Neural cell (in vitro differentiated cells): ENCODE results near the gene FAM174A. TPM values are rescaled to one million over a fixed set of nuclear protein-coding genes. Genes with fewer than 3 reads are reported as not detected.

Source experiments
- H2AFZ ChIP-seq: fragments of 200-600, 300-800 bp; sonication (generic), shearing (Covaris generic); 2 replicates; pipeline ENCODE4 v1.6.0; 2014; ENCODE audit warnings: low read depth, mild to moderate bottlenecking, antibody characterized with exemption, low read length, moderate library complexity
- H3F3A ChIP-seq: fragments of 200-600 bp; shearing (Covaris generic); 2 replicates; pipeline ENCODE4 v1.6.1; 2016; ENCODE audit warnings: mild to moderate bottlenecking, moderate library complexity, mixed read lengths, antibody characterized with exemption, low read length; ENCODE audit not compliant: insufficient read depth, poor library complexity, severe bottlenecking
- H3K27ac ChIP-seq: fragments of 200-600, 300-800 bp; sonication (generic), shearing (Covaris generic); 2 replicates; pipeline ENCODE4 v1.5.1; 2014; ENCODE audit warnings: mild to moderate bottlenecking, low read length, moderate library complexity
- H3K27me3 ChIP-seq: fragments of 300-800, 200-600 bp; sonication (generic), shearing (Covaris generic); 2 replicates; pipeline ENCODE4 v1.6.0; 2014; ENCODE audit warnings: mild to moderate bottlenecking, low read depth, low read length, moderate library complexity; ENCODE audit not compliant: insufficient read depth
- H3K36me3 ChIP-seq: fragments of 300-800, 200-600 bp; sonication (generic), shearing (Covaris generic); 2 replicates; pipeline ENCODE4 v1.5.1; 2014; ENCODE audit warnings: mild to moderate bottlenecking, antibody characterized with exemption, low read length, moderate library complexity; ENCODE audit not compliant: insufficient read depth
- H3K4me2 ChIP-seq: fragments of 300-800, 200-600 bp; sonication (generic), shearing (Covaris generic); 2 replicates; pipeline ENCODE4 v1.6.0; 2014; ENCODE audit warnings: mild to moderate bottlenecking, low read length
- H3K4me3 ChIP-seq: fragments of 300-800, 200-600 bp; sonication (generic), shearing (Covaris generic); 2 replicates; pipeline ENCODE4 v1.5.1; 2014; ENCODE audit warnings: mild to moderate bottlenecking, low read length, moderate library complexity
- H3K79me2 ChIP-seq: fragments of 200-600 bp; shearing (Covaris generic); replicated peaks from 2 replicates; pipeline ENCODE4 v1.6.0; 2014; ENCODE audit warnings: mild to moderate bottlenecking, low read length, moderate library complexity; ENCODE audit not compliant: insufficient read depth
- H3K9ac ChIP-seq: fragments of 300-800, 200-600 bp; sonication (generic), shearing (Covaris generic); 2 replicates; pipeline ENCODE4 v1.6.1; 2016; ENCODE audit warnings: mild to moderate bottlenecking, low read length, mixed read lengths
- H3K9me2 ChIP-seq: fragments of 200-600 bp; shearing (Covaris generic); 2 replicates; pipeline ENCODE4 v1.6.1; 2016; ENCODE audit warnings: mild to moderate bottlenecking, low read length, mixed read lengths; ENCODE audit not compliant: insufficient read depth
- H3K9me3 ChIP-seq: fragments of 200-600, 300-800 bp; sonication (generic), shearing (Covaris generic); 2 replicates; pipeline ENCODE4 v1.6.1; 2016; ENCODE audit warnings: mild to moderate bottlenecking, mixed run types, low read length, moderate library complexity, mixed read lengths
- H4K20me1 ChIP-seq: fragments of 200-600 bp; shearing (Covaris generic); 2 replicates; pipeline ENCODE4 v1.6.1; 2016; ENCODE audit warnings: mild to moderate bottlenecking, mixed run types; ENCODE audit not compliant: insufficient read depth
- EP300 ChIP-seq: fragments of 450-650 bp; conservative IDR thresholded peaks from 2 replicates; pipeline ENCODE4 v1.6.1; 2014; ENCODE audit warnings: antibody characterized with exemption, mild to moderate bottlenecking, moderate library complexity; ENCODE audit not compliant: poor library complexity, severe bottlenecking
- EZH2 ChIP-seq: fragments of 200-600, 300-800 bp; shearing (Covaris generic), sonication (generic); IDR thresholded peaks from 2 replicates; pipeline ENCODE4 v1.6.1; 2014; ENCODE audit warnings: antibody characterized with exemption, low read length, borderline replicate concordance, mild to moderate bottlenecking; ENCODE audit not compliant: insufficient read depth, poor library complexity, severe bottlenecking
- MXI1 ChIP-seq: fragments of 450-650 bp; conservative IDR thresholded peaks from 2 replicates; pipeline ENCODE4 v1.6.1; 2014; ENCODE audit warnings: antibody characterized with exemption, mild to moderate bottlenecking; ENCODE audit not compliant: poor library complexity, severe bottlenecking
- POLR2AphosphoS5 ChIP-seq: IDR thresholded peaks from 2 replicates; pipeline ENCODE4 v1.6.1; 2012
- RAD21 ChIP-seq: fragments of 450-650 bp; conservative IDR thresholded peaks from 2 replicates; pipeline ENCODE4 v1.6.1; 2014; ENCODE audit warnings: antibody characterized with exemption, mild to moderate bottlenecking, moderate library complexity
- SMC3 ChIP-seq: fragments of 450-650 bp; conservative IDR thresholded peaks from 2 replicates; pipeline ENCODE4 v1.6.1; 2014; ENCODE audit warnings: antibody characterized with exemption, mild to moderate bottlenecking, moderate library complexity; ENCODE audit not compliant: poor library complexity
- TAF1 ChIP-seq: IDR thresholded peaks from 2 replicates; pipeline ENCODE4 v1.6.1; 2012; ENCODE audit warnings: low read depth
- polyA plus RNA-seq: library from polyadenylated mRNA; depleted of rRNA; stranded (reverse); fragments of >200 nt; gene quantifications from 2 replicates; pipeline ENCODE4 v1.2.3, GENCODE V29; 2014
- TF ChIP-seq, protein P1 (sequence below): IDR thresholded peaks from 2 replicates; pipeline ENCODE4 v1.6.1; 2012; ENCODE audit warnings: borderline replicate concordance
- TF ChIP-seq, protein P2 (sequence below): fragments of 450-650 bp; IDR thresholded peaks from 2 replicates; pipeline ENCODE4 v1.5.1; 2014; ENCODE audit warnings: antibody characterized with exemption, mild to moderate bottlenecking, moderate library complexity; ENCODE audit not compliant: poor library complexity, severe bottlenecking

FAM174A gene
- polyA plus RNA-seq, 1 donor from 2014 or later, result 33.9 TPM

DNA sequence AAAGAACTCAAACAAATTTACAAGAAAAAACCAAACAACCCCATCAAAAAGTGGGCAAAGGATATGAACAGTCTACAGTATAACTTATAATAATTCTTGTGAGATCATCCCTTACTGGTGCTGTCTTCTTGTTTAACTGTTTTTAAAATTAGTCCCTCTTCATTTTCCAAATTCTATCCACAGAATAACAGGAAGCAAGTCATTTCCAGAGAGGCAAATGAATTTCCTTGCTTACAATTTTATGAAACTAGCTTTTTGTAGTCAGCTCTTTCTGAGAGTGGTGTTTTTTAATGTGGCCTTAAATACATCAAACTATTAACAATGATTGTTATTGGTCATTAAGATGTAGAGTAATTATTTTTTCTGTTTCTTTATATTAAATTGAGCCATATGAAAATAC is 40.6 kb downstream of the FAM174A start:
- Histone ChIP-seq H3K79me2 (no peaks in the 10 kb centered on the region), H3K9me3 (no peaks in the 10 kb centered on the region), H3K9me2 (no peaks in the 10 kb centered on the region), H3K4me2 (no peak overlapping the region), H3K4me3 (no peak overlapping the region), H3K36me3 (no peaks in the 10 kb centered on the region), H3K27me3 (no peaks in the 10 kb centered on the region), H2AFZ (no peak overlapping the region), H3K9ac (no peak overlapping the region), H3F3A (no peaks in the 10 kb centered on the region), H3K27ac (no peak overlapping the region), H4K20me1 (no peaks in the 10 kb centered on the region)
- TF ChIP-seq, protein P1, sequence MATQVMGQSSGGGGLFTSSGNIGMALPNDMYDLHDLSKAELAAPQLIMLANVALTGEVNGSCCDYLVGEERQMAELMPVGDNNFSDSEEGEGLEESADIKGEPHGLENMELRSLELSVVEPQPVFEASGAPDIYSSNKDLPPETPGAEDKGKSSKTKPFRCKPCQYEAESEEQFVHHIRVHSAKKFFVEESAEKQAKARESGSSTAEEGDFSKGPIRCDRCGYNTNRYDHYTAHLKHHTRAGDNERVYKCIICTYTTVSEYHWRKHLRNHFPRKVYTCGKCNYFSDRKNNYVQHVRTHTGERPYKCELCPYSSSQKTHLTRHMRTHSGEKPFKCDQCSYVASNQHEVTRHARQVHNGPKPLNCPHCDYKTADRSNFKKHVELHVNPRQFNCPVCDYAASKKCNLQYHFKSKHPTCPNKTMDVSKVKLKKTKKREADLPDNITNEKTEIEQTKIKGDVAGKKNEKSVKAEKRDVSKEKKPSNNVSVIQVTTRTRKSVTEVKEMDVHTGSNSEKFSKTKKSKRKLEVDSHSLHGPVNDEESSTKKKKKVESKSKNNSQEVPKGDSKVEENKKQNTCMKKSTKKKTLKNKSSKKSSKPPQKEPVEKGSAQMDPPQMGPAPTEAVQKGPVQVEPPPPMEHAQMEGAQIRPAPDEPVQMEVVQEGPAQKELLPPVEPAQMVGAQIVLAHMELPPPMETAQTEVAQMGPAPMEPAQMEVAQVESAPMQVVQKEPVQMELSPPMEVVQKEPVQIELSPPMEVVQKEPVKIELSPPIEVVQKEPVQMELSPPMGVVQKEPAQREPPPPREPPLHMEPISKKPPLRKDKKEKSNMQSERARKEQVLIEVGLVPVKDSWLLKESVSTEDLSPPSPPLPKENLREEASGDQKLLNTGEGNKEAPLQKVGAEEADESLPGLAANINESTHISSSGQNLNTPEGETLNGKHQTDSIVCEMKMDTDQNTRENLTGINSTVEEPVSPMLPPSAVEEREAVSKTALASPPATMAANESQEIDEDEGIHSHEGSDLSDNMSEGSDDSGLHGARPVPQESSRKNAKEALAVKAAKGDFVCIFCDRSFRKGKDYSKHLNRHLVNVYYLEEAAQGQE, result no peak
- TF ChIP-seq, protein P2, sequence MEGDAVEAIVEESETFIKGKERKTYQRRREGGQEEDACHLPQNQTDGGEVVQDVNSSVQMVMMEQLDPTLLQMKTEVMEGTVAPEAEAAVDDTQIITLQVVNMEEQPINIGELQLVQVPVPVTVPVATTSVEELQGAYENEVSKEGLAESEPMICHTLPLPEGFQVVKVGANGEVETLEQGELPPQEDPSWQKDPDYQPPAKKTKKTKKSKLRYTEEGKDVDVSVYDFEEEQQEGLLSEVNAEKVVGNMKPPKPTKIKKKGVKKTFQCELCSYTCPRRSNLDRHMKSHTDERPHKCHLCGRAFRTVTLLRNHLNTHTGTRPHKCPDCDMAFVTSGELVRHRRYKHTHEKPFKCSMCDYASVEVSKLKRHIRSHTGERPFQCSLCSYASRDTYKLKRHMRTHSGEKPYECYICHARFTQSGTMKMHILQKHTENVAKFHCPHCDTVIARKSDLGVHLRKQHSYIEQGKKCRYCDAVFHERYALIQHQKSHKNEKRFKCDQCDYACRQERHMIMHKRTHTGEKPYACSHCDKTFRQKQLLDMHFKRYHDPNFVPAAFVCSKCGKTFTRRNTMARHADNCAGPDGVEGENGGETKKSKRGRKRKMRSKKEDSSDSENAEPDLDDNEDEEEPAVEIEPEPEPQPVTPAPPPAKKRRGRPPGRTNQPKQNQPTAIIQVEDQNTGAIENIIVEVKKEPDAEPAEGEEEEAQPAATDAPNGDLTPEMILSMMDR, result no peak
- no peak for TF ChIP-seq EP300

DNA sequence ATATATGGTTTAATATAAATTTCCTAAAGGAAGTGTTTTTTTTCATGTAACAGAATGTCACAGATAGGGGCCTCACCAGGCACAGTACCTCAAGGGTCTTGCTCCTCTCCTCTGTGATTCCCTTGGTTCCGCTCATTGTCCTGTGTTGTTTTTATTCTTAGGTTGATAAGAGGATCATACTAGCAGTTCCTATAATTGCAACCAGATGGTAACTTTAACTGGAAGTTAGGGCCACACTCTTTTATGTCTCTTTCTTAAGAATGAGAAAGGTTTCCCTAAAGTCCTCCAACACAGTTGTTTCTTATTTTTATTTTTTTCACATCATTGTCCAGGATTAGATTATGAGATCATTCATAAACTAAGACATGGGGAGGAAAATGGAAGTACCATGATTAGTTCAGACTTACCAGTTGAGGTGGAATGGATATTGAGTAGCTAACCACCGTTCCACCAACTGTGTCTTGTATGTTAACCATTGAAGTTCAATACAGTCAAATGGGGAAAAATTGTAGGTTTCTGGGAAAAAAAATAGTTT is 41.1 kb downstream of the FAM174A start:
- H3K27ac ChIP-seq, result no peak overlapping the region
- no peaks in the 10 kb centered on the region for H3K9me2 ChIP-seq
- H3K36me3 ChIP-seq, result no peaks in the 10 kb centered on the region
- H4K20me1 ChIP-seq, result no peaks in the 10 kb centered on the region
- H3K27me3 ChIP-seq, result no peaks in the 10 kb centered on the region
- no peak overlapping the region for H2AFZ ChIP-seq
- no peaks in the 10 kb centered on the region for H3K9me3 ChIP-seq
- no peaks in the 10 kb centered on the region for H3F3A ChIP-seq
- no peaks in the 10 kb centered on the region for H3K79me2 ChIP-seq
- H3K9ac ChIP-seq, result no peak overlapping the region
- H3K4me2 ChIP-seq, result no peak overlapping the region
- TF ChIP-seq, protein P2, result no peak
- TF ChIP-seq SMC3 (no peak), POLR2AphosphoS5 (no peak), MXI1 (no peak), EP300 (no peak), TAF1 (no peak), RAD21 (no peak), EZH2 (no peak)
- TF ChIP-seq, protein P1, result no peak
- no peak overlapping the region for H3K4me3 ChIP-seq
